Thyroid gland (tissue), 4 donors: Measurements from ENCODE around the gene ACACA. TPM values are rescaled to one million over a fixed set of nuclear protein-coding genes. Genes with fewer than 3 reads are reported as not detected.

Experiments used
- DNase-seq, 2 donors: peaks; one replicate each; pipeline ENCODE4 v3.0.0-alpha.2; 2019
- H3K27ac ChIP-seq, 3 donors: fragments of 200-600 bp; sonication (generic); 1 replicate in 2 of 3; 2 replicates in 1 of 3; pipeline ENCODE4 v1.5.1; 2016 to 2019; ENCODE audit warnings: mild to moderate bottlenecking in 1 of 3, moderate library complexity in 1 of 3
- H3K27me3 ChIP-seq: fragments of 200-600 bp; sonication (generic); one replicate; pipeline ENCODE4 v1.5.1; 2019
- H3K36me3 ChIP-seq, 2 donors: fragments of 200-600 bp; sonication (generic); one replicate each; pipeline ENCODE4 v1.5.1; 2016 to 2019
- H3K4me1 ChIP-seq, 2 donors: fragments of 200-600 bp; sonication (generic); one replicate each; pipeline ENCODE4 v1.5.1; 2017 to 2019
- H3K4me3 ChIP-seq, 3 donors: fragments of 200-600 bp; sonication (generic); replicated peaks in 1 of 3; 1 replicate in 2 of 3; 2 replicates in 1 of 3; pipeline ENCODE4 v1.5.1; 2016; ENCODE audit warnings: mild to moderate bottlenecking in 1 of 3
- H3K9me3 ChIP-seq: fragments of 200-600 bp; sonication (generic); one replicate; pipeline ENCODE4 v1.5.1; 2017
- CTCF ChIP-seq, 6 experiments: fragments of 200-600 bp in 3 of 6; fragments of 450-650 bp in 3 of 6; sonication (generic) in 3 of 6; IDR thresholded peaks; one replicate each; pipeline ENCODE4 v1.5.1; 2016 to 2019; ENCODE audit warnings: antibody characterized with exemption in 6 of 6, mild to moderate bottlenecking in 2 of 6, inconsistent platforms in 1 of 6, moderate library complexity in 1 of 6
- POLR2A ChIP-seq, 2 donors: fragments of 450-650 bp; IDR thresholded peaks; one replicate each; pipeline ENCODE4 v1.6.1; 2017; ENCODE audit warnings: antibody characterized with exemption in 2 of 2, mild to moderate bottlenecking in 2 of 2, moderate library complexity in 1 of 2
- WGBS, 2 donors: methylation state at CpG; one replicate each; pipeline ENCODE4 v1.1.5; 2017; 5-methylcytosine and 5-hydroxymethylcytosine counted together
- intact Hi-C: fragments of 100-400 bp; cut with DNase I; formaldehyde crosslinking; loops from one replicate; pipeline ENCODE4 v1.15.1; 2023
- total RNA-seq, 4 donors: library from RNA; depleted of rRNA; stranded (reverse); fragments of >200 nt; gene quantifications; one replicate each; pipeline ENCODE4 v1.2.3, GENCODE V29; 2016

Gene ACACA
- total RNA-seq, 4 donors from 2014 or later, result 27.2 to 55.7 (median 38.4) TPM

DNA sequence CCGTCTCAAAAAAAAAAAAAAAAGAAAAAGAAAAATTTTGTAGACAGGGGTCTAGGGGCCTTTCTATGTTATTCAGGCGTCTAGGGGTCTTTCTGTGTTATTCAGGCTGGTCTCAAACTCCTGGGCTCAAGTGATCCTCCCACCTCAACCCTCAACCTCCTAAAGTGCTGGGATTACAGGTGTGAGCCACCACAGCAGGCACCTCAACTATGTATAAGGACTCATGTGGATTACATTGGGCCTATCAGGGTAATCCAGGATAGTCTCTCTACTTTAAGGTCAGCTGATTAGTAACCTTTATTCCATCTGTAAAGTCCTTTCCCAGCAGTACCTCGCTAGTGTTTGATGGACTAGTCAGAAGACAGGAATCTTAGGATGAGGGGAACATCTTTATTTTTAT is 22.4 kb upstream of the ACACA start:
- intact Hi-C loops, result no loop called here
- 99 to 100% methylated on average over 3 of the region's 3 CpGs for WGBS, 2 donors
- H3K4me3 ChIP-seq, result no peak overlapping the region
- TF ChIP-seq CTCF (IDR thresholded peaks at IDR 0.05) (no peak), POLR2A (IDR thresholded peaks at IDR 0.05) (no peak)
- DNase-seq, result no peak
- H3K36me3 ChIP-seq, result peaks cover 17 to 19% of the 10 kb centered on the region in 2 donors
- no peaks in the 10 kb centered on the region for H3K27me3 ChIP-seq
- H3K9me3 ChIP-seq, result no peaks in the 10 kb centered on the region
- no peaks in the 10 kb centered on the region for H3K4me1 ChIP-seq
- no peak overlapping the region for H3K27ac ChIP-seq

GRCh38 chr17:37425268-37425667 is 18.6 kb upstream of the ACACA start:
- H3K27me3 ChIP-seq, result no peaks in the 10 kb centered on the region
- no peak overlapping the region for H3K4me3 ChIP-seq
- H3K27ac ChIP-seq, result no peak overlapping the region
- TF ChIP-seq POLR2A (IDR thresholded peaks at IDR 0.05) (no peak), CTCF (IDR thresholded peaks at IDR 0.05) (no peak)
- intact Hi-C loops, result no loop called here
- H3K9me3 ChIP-seq, result no peaks in the 10 kb centered on the region
- H3K4me1 ChIP-seq, result no peaks in the 10 kb centered on the region
- DNase-seq, result no peak
- 93 to 98% methylated on average over 1 of the region's 1 CpG for WGBS, 2 donors
- peaks cover 19 to 21% of the 10 kb centered on the region in 2 donors for H3K36me3 ChIP-seq

DNA sequence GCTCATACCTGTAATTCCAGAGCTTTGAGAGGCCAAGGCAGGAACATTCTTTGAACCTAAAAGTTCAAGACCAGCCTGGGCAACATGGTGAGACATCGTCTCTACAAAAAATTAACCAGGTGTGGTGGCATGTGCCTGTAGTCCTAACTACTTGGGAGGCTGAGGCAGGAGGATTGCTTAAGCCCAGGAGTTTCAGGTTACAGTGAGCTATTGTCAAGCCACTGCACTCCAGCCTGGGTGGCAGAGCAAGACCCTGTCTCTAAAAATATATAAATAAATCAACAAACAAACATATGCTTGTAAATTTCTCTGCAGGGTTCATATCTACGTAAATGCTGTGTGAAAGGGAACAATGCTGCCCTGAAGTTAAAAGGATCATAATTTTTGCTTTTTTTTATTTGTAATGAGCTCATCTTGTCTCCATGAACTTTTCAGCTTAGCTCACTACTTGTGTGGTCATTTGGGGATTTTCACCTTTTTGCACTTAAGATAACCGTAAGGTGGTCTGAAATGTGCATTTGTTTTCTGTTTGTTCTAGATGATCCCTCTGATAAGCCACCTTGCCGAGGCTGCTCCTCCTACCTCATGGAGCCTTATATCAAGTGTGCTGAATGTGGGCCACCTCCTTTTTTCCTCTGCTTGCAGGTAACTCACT is 16.5 kb upstream of the ACACA start:
- Histone ChIP-seq H3K9me3 (no peaks in the 10 kb centered on the region), H3K36me3 (peaks cover 19 to 30% of the 10 kb centered on the region in 2 donors), H3K27ac (no peak overlapping the region), H3K27me3 (no peaks in the 10 kb centered on the region), H3K4me3 (no peak overlapping the region), H3K4me1 (no peaks in the 10 kb centered on the region)
- WGBS, 2 donors, result 79 to 90% methylated on average over 4 of the region's 4 CpGs
- TF ChIP-seq CTCF (IDR thresholded peaks at IDR 0.05) (no peak), POLR2A (IDR thresholded peaks at IDR 0.05) (no peak)
- intact Hi-C loops, result no loop called here
- DNase-seq, result no peak

DNA sequence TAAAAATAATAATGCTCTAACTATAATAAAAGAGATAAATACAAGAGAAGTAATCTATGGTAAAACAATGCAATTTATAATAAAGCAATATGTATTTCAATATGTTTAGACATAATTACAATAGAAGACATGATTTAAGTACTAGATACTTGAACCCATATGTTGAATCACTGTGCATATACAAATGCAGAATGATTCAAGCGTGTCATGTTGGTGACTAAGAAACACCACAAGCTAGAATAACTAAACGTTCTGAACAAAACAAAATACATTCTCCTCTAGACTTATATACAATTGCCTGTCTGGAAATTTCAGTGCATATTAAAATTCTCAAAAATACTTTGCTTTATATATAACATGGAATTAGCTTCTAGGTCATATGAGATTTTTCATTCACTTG is 11.2 kb upstream of the ACACA start:
- H3K27me3 ChIP-seq, result no peaks in the 10 kb centered on the region
- H3K4me1 ChIP-seq, result no peaks in the 10 kb centered on the region
- H3K9me3 ChIP-seq, result no peaks in the 10 kb centered on the region
- peaks cover 8 to 23% of the 10 kb centered on the region in 2 donors for H3K36me3 ChIP-seq
- DNase-seq, result no peak
- TF ChIP-seq CTCF (IDR thresholded peaks at IDR 0.05), result no peak
- no peak for TF ChIP-seq POLR2A (IDR thresholded peaks at IDR 0.05)
- 81 to 85% methylated on average over 2 of the region's 2 CpGs for WGBS, 2 donors
- no peak overlapping the region for H3K4me3 ChIP-seq
- intact Hi-C loops, result no loop called here
- H3K27ac ChIP-seq, result no peak overlapping the region

GRCh38 chr17:37413875-37414519 is 7.4 kb upstream of the ACACA start:
- WGBS, 2 donors, result 95 to 96% methylated on average over 7 of the region's 7 CpGs
- no peaks in the 10 kb centered on the region for H3K27me3 ChIP-seq
- DNase-seq, result no peak
- TF ChIP-seq CTCF (IDR thresholded peaks at IDR 0.05) (no peak), POLR2A (IDR thresholded peaks at IDR 0.05) (no peak)
- intact Hi-C loops, result no loop called here
- no peaks in the 10 kb centered on the region for H3K4me1 ChIP-seq
- H3K27ac ChIP-seq, result no peak overlapping the region
- peaks cover 22 to 28% of the 10 kb centered on the region in 2 donors for H3K36me3 ChIP-seq
- H3K9me3 ChIP-seq, result no peaks in the 10 kb centered on the region
- no peak overlapping the region for H3K4me3 ChIP-seq
